GM12892 (cell line): ENCODE measurements around the gene MRPS27.

ENCODE experiments used
- POLR2A ChIP-seq: IDR thresholded peaks from 2 replicates; pipeline ENCODE4 v1.6.1; 2011; ENCODE audit warnings: low read depth, low read length, control low read depth
- TAF1 ChIP-seq: IDR thresholded peaks from 2 replicates; pipeline ENCODE4 v1.6.1; 2011; ENCODE audit warnings: low read depth, mild to moderate bottlenecking, control low read depth, low read length, borderline replicate concordance

DNA sequence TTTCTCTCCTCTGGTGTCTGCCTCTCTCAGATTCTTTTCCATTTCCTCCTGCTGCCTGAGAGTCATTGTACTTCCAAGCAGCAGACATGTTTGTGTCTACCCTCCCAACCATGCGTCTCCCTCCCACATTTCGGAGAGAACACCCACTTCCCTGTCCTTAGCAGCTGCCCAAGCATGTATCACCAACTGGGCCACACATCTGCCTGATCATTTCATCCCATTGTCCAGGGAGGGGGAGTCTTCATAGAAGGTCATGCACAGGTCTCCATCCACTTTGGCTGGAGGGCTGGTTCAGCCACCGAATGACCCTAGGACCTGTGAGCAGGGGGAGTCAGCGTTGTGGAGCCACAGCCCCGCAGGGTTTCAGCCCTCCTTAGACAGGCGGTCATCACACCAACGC is 137.4 kb downstream of the MRPS27 start:
- TF ChIP-seq POLR2A (no peak), TAF1 (no peak)
